ENCODE data around the gene PROSER3. TPM values are rescaled to one million over a fixed set of nuclear protein-coding genes. Genes with fewer than 3 reads are reported as not detected.

The PROSER3 gene
- total RNA-seq, 1 experiment from 2014 or later, result 37.3 TPM

- H3K27ac Mint-ChIP-seq (ENCODE audit: low read depth, unreplicated experiment), result peak within 1 kb of the TSS; percentile 99
- ChIA-PET CTCF (no interaction called here), POLR2A (interaction anchor here (0.6 to 1.1 kb wide), 2 partner anchors 8 kb away, joined by 3 to 8 read pairs; partner anchors contain the start of gene LIN37)
- no peaks in the 10 kb centered on the region for H3K9me3 Mint-ChIP-seq (ENCODE audit: unreplicated experiment)
- no TSS peak for BruUV-seq (replicated peaks)
- H3K27me3 Mint-ChIP-seq (ENCODE audit: insufficient read depth, unreplicated experiment), result no peaks in the 10 kb centered on the region
- TF ChIP-seq CTCF (IDR thresholded peaks at IDR 0.05; ENCODE audit: unreplicated experiment), result no peak
- no peak for DNase-seq (ENCODE audit: unreplicated experiment)
- H3K4me1 Mint-ChIP-seq (ENCODE audit: insufficient read depth, unreplicated experiment), result peaks cover 8% of the 10 kb centered on the region
- intact Hi-C loops (cut with micrococcal nuclease), result loop anchor here (1.0 kb wide), 1 partner anchor 8 kb away; the partner anchor contains the start of gene LIN37
- H3K4me3 Mint-ChIP-seq (ENCODE audit: unreplicated experiment), result peak within 1 kb of the TSS; percentile 97
- H3K36me3 Mint-ChIP-seq (ENCODE audit: insufficient read depth, unreplicated experiment), result peaks cover 28% of the 10 kb centered on the region
Measured at GRCh38 chr19:35756377-35757230, 1.4 kb upstream of the PROSER3 start, which contains the start of gene HSPB6. Gene HSPB6 (minus strand): TSS chr19:35757029. CDS start chr19:35757008, 21 bp downstream.

GRCh38 chr19:35757231-35757748, 686 bp upstream of the PROSER3 start:
- Mint-ChIP-seq H3K27ac (ENCODE audit: low read depth, unreplicated experiment) (peak overlapping the region; percentile 99), H3K9me3 (ENCODE audit: unreplicated experiment) (no peaks in the 10 kb centered on the region), H3K27me3 (ENCODE audit: insufficient read depth, unreplicated experiment) (no peaks in the 10 kb centered on the region), H3K4me3 (ENCODE audit: unreplicated experiment) (peak overlapping the region; percentile 97), H3K36me3 (ENCODE audit: insufficient read depth, unreplicated experiment) (peaks cover 35% of the 10 kb centered on the region), H3K4me1 (ENCODE audit: insufficient read depth, unreplicated experiment) (peaks cover 8% of the 10 kb centered on the region)
- POLR2A ChIA-PET, result interaction anchor here (1.1 kb wide), 1 partner anchor 9 kb away, joined by 8 read pairs; the partner anchor contains the start of gene LIN37
- DNase-seq (ENCODE audit: unreplicated experiment), result no peak
- CTCF ChIA-PET, result no interaction called here
- no peak for TF ChIP-seq CTCF (IDR thresholded peaks at IDR 0.05; ENCODE audit: unreplicated experiment)
- intact Hi-C loops (cut with micrococcal nuclease), result loop anchor here (1.0 kb wide), 1 partner anchor 9 kb away; the partner anchor contains the start of gene LIN37
- BruUV-seq (replicated peaks), result no TSS peak

- POLR2A ChIA-PET, result interaction anchor here (1.1 to 3.4 kb wide), 3 partner anchors 10 to 15 kb away, joined by 3 to 12 read pairs (median 5); partner anchors contain the start of genes LIN37, PSENEN and U2AF1L4
- CTCF ChIA-PET, result interaction anchor here (1.3 to 1.5 kb wide), 2 partner anchors 12 to 67 kb away, joined by 3 to 5 read pairs; partner anchors contain the start of gene LIN37
- Mint-ChIP-seq H3K4me3 (ENCODE audit: unreplicated experiment) (peak overlapping the region; percentile 97), H3K27me3 (ENCODE audit: insufficient read depth, unreplicated experiment) (no peaks in the 10 kb centered on the region), H3K36me3 (ENCODE audit: insufficient read depth, unreplicated experiment) (peaks cover 43% of the 10 kb centered on the region), H3K4me1 (ENCODE audit: insufficient read depth, unreplicated experiment) (peaks cover 8% of the 10 kb centered on the region), H3K27ac (ENCODE audit: low read depth, unreplicated experiment) (no peak overlapping the region), H3K9me3 (ENCODE audit: unreplicated experiment) (no peaks in the 10 kb centered on the region)
- intact Hi-C loops (cut with micrococcal nuclease), result no loop called here
- BruUV-seq (replicated peaks), result no TSS peak
- no peak for DNase-seq (ENCODE audit: unreplicated experiment)
- TF ChIP-seq CTCF (IDR thresholded peaks at IDR 0.05; ENCODE audit: unreplicated experiment), result no peak
Measured at GRCh38 chr19:35759697-35760096, 1.7 kb downstream of the PROSER3 start.
